Hepatocyte (in vitro differentiated cells): Measurements from ENCODE around the gene GRHL1.

Experiments used
- EZH2 ChIP-seq: fragments of 200-600 bp; sonication (generic); IDR thresholded peaks from 2 replicates; pipeline ENCODE4 v1.6.1; 2016; ENCODE audit warnings: antibody characterized with exemption, mild to moderate bottlenecking, borderline replicate concordance
- TF ChIP-seq, protein P1 (sequence below): fragments of 200-600 bp; sonication (generic); IDR thresholded peaks from 2 replicates; pipeline ENCODE4 v1.5.1; 2016; ENCODE audit warnings: antibody characterized with exemption, mild to moderate bottlenecking; ENCODE audit not compliant: poor library complexity

DNA sequence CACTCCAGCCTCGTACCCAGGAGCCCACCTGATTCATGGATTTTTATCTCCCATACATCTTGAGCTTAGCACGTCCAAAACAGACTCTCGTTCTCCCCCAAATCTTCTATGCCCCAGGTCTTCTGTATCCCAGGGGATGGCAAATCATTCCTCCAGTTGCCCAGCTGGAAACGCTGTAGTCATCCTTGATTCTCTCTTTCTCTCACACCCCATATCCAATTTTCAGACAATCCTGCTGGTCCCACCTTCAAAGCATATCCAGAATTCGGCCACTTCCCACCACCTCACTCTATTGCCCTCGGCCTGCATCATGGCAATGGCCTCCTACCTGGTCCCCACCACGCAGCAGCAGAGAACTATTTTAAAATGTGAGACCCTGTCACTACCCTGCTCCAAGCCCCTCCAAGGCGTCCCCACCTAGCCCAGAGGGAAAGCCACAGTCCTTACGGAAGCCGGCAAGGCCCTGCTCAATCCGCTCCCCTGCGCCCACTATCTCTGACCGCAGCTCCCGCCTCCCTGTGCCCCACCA is 1.4 kb upstream of the GRHL1 start:
- TF ChIP-seq, protein P1, sequence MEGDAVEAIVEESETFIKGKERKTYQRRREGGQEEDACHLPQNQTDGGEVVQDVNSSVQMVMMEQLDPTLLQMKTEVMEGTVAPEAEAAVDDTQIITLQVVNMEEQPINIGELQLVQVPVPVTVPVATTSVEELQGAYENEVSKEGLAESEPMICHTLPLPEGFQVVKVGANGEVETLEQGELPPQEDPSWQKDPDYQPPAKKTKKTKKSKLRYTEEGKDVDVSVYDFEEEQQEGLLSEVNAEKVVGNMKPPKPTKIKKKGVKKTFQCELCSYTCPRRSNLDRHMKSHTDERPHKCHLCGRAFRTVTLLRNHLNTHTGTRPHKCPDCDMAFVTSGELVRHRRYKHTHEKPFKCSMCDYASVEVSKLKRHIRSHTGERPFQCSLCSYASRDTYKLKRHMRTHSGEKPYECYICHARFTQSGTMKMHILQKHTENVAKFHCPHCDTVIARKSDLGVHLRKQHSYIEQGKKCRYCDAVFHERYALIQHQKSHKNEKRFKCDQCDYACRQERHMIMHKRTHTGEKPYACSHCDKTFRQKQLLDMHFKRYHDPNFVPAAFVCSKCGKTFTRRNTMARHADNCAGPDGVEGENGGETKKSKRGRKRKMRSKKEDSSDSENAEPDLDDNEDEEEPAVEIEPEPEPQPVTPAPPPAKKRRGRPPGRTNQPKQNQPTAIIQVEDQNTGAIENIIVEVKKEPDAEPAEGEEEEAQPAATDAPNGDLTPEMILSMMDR: no peak
- TF ChIP-seq EZH2: no peak
